Astrocyte of the spinal cord (primary cell): ENCODE measurements around the gene MYOZ2.
"Not testable (repeated sequence)": the region's sequence is repeated elsewhere in the genome, so short reads cannot be mapped to it uniquely, and the experiment has no call there.

Source experiments
- DNase-seq: peaks from one replicate; pipeline ENCODE4 v3.0.0; 2011; ENCODE audit warnings: low read depth, low spot score
- H3K4me3 ChIP-seq: 2 replicates; pipeline ENCODE4 v1.5.1; 2011; ENCODE audit warnings: low read depth, mild to moderate bottlenecking, low read length, moderate library complexity
- in situ Hi-C: cut with HindIII; loops from 2 replicates; pipeline ENCODE4 v1.10.0; 2017; ENCODE audit warnings: low sequenced_read_pairs
- TF ChIP-seq, protein P1 (sequence below): IDR thresholded peaks from 2 replicates; pipeline ENCODE4 v1.5.1; 2012; ENCODE audit warnings: low read depth, mild to moderate bottlenecking, low read length, inconsistent platforms

Gene MYOZ2

DNA sequence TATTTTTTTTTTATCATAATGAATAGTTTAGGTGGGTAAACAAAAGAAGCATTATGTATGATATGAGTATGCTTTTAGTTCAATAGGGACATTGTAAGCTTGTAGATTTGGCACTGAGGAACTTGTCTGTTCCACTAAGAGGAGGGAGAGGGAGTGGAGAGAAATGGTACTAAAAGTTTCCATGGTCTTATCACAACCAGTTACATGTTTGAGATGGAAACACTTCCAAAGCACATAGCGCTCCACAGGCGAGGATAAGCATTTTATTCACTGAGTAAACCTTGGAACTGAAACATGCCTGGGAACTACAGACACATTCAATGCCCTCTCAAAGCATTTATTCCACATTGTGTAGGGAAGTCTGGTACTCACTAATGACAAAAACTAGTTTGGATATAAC is 15.5 kb downstream of the MYOZ2 start:
- H3K4me3 ChIP-seq, result no peak overlapping the region
- in situ Hi-C loops, result no loop called here
- TF ChIP-seq, protein P1, sequence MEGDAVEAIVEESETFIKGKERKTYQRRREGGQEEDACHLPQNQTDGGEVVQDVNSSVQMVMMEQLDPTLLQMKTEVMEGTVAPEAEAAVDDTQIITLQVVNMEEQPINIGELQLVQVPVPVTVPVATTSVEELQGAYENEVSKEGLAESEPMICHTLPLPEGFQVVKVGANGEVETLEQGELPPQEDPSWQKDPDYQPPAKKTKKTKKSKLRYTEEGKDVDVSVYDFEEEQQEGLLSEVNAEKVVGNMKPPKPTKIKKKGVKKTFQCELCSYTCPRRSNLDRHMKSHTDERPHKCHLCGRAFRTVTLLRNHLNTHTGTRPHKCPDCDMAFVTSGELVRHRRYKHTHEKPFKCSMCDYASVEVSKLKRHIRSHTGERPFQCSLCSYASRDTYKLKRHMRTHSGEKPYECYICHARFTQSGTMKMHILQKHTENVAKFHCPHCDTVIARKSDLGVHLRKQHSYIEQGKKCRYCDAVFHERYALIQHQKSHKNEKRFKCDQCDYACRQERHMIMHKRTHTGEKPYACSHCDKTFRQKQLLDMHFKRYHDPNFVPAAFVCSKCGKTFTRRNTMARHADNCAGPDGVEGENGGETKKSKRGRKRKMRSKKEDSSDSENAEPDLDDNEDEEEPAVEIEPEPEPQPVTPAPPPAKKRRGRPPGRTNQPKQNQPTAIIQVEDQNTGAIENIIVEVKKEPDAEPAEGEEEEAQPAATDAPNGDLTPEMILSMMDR, result no peak
- DNase-seq, result no peak

DNA sequence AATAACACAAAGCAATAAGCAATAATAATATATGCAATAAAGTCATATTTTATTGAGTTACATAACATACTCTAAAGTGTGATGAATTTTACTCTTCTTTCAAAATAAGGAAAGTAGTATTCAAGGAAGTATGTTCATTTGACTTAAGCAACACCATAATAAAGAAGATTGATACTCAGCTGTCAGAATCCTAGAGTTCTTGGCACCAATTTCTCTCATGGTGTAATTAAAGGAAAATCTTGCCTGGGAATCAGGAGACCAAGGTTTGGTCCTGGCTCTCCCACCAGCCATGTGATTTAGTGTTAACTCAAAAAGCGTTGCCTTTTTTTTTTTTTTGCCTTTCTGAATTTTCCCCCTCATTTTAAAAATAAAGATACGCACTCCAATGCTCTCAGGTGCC is 17.1 kb downstream of the MYOZ2 start:
- no peak overlapping the region for H3K4me3 ChIP-seq
- TF ChIP-seq, protein P1, result no peak
- in situ Hi-C loops, result no loop called here
- DNase-seq, result no peak

DNA sequence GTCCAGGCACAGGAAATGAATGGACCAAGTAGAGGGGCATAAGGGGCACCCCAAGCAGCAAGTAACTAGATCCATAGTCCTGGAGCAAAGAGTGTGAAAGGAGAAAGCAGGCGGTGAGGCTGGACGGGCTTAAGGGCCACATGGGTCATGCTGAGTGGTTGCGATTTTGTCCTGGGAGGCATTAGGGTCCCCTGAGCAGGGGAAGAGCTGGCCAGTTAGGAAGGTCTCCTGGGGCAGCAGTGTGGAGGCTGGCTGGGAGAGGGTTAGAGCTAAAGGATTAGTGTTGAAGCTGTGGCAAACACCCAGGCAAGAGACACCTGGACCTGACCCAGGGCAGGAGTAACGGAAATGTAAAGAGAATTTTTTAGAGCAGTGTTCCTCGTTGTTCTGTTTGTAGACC is 26.5 kb downstream of the MYOZ2 start:
- in situ Hi-C loops, result no loop called here
- TF ChIP-seq, protein P1, result no peak
- DNase-seq, result no peak
- no peak overlapping the region for H3K4me3 ChIP-seq

DNA sequence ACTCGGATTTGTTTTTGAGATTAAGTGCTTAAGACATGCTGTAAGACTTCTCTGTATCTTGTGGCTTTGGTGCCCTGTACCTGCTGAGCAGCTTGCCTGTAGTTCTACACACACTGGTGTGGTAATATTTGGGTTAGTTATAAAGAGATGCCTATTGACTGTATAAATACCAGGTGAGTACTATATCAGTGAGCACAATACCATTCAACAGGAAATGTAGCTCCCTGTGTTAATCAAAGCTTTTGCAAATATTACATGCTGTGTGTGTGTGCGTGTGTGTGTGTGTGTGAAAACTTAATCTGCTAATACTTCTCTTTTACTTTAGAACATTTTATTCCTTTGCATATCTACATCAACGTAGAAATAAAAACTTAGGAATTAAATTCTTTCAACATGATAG is 30.1 kb downstream of the MYOZ2 start:
- in situ Hi-C loops, result no loop called here
- no peak overlapping the region for H3K4me3 ChIP-seq
- TF ChIP-seq, protein P1, result no peak
- DNase-seq, result no peak

DNA sequence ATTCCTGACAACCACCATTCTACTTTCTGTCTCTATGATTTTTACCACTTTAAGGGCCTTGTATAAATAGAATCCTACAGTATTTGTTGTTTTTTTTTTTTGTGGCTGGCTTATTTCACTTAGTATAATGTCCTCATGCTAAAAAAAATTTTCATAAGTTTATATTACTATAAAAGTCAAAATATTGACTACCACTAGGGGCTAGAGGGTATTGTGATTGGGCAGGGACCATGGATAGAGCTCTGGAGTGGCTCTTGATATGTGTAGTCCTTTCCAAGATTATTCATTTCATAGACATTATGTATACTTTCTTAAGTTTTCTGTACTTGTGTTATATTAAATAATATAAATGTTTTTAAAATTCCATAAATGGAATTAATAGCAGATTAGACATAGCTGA is 34.6 kb downstream of the MYOZ2 start:
- no peak overlapping the region for H3K4me3 ChIP-seq
- DNase-seq, result no peak
- in situ Hi-C loops, result no loop called here
- TF ChIP-seq, protein P1, result no peak

DNA sequence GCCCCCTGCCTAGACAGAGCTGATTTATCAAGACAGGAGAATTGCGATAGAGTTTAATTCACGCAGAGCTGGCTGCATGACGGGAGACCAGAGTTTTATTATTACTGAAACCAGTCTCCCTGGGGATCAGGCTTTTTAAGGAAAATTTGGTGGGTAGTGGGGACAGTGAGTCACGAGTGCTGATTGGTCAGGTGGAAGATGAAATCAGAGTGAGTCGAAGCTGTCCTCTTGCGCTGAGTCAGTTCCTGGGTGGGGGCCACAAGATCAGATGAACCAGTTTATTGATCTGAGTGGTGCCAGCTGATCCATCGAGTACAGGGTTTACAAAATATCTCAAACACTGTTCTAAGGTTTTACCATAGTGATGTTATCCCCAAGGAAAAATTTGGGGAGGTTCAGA is 36.6 kb downstream of the MYOZ2 start:
- in situ Hi-C loops, result no loop called here
- TF ChIP-seq, protein P1, result no peak
- no peak for DNase-seq
- H3K4me3 ChIP-seq, result no peak overlapping the region

DNA sequence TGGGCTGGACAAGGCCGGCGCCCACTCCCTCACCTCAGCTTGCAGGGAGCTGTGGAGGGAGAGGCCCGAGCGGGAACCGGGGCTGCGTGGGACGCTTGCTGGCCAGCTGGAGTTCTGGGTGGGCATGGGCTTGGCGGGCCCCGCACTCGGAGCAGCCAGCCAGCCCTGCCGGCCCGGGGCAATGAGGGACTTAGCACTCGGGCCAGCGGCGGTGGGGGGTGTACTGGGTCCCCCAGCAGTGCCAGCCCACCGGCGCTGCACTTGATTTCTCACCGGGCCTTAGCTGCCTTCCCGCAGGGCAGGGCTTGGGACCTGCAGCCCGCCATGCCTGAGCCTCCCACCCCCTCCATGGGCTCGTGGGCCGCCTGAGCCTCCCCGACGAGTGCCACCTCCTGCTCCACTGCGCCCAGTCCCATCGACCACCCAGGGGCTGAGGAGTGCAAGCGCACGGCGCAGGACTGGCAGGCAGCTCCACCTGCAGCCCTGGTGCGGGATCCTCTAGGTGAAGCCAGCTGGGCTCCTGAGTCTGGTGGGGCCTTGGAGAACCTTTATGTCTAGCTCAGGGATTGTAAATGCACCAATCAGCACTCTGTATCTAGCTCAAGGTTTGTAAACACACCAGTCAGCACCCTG is 38.2 kb downstream of the MYOZ2 start:
- in situ Hi-C loops, DNase-seq, H3K4me3 ChIP-seq: not testable (repeated sequence)
